NB4 (cell line): Measurements from ENCODE around the gene TSHR.

Experiments used
- POLR2A ChIP-seq: IDR thresholded peaks from 2 replicates; pipeline ENCODE4 v1.6.1; 2011; ENCODE audit warnings: mild to moderate bottlenecking; ENCODE audit not compliant: insufficient read length; ENCODE audit errors: extremely low read depth
- TF ChIP-seq, protein P1 (sequence below): IDR thresholded peaks from one replicate; pipeline ENCODE4 v1.5.1; 2012; ENCODE audit warnings: low read depth, low read length
- TF ChIP-seq, protein P2 (sequence below): IDR thresholded peaks from 2 replicates; pipeline ENCODE4 v1.6.1; 2011; ENCODE audit warnings: low read depth, low read length

DNA sequence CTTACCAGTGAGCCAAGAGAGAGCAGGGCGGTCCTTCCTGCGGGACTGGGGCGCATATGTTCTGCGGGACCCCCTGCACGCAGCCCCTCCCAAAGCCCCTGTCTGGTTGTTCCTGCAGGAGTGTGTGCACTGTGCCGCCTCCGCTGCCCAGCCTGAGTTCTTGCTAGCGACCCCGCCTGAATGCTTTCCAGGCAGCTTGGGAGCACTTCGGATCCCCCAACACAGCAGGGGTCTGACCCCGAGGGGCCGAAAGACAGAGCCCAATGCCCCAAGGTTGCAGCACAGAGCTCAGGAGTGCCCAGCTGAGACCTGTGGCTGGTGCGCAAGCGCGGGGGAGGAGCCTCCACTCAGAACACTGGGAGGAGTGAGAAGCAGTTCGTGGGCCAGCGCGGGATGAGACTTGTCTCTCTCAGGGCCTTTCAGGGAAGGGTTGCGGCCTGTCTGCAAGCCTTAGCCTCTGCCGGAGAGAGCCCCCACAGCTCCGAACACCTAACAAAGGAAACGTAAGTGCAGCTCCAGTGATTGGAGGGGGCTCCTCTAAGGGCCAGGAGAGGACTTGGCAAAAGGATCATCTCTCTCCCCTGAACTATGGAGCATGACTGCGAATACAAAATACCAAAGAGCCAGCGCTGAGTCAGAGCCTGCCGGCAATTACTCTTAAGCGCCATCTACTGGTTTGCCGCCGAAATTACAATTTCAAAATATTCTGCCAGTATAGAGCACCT, 214.8 kb downstream of the TSHR start:
- TF ChIP-seq, protein P1, sequence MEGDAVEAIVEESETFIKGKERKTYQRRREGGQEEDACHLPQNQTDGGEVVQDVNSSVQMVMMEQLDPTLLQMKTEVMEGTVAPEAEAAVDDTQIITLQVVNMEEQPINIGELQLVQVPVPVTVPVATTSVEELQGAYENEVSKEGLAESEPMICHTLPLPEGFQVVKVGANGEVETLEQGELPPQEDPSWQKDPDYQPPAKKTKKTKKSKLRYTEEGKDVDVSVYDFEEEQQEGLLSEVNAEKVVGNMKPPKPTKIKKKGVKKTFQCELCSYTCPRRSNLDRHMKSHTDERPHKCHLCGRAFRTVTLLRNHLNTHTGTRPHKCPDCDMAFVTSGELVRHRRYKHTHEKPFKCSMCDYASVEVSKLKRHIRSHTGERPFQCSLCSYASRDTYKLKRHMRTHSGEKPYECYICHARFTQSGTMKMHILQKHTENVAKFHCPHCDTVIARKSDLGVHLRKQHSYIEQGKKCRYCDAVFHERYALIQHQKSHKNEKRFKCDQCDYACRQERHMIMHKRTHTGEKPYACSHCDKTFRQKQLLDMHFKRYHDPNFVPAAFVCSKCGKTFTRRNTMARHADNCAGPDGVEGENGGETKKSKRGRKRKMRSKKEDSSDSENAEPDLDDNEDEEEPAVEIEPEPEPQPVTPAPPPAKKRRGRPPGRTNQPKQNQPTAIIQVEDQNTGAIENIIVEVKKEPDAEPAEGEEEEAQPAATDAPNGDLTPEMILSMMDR, result peak; percentile 75
- TF ChIP-seq POLR2A, result peak; percentile 67
- TF ChIP-seq, protein P2, sequence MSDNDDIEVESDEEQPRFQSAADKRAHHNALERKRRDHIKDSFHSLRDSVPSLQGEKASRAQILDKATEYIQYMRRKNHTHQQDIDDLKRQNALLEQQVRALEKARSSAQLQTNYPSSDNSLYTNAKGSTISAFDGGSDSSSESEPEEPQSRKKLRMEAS, result no peak
